ENCODE measurements around the gene RNPEPL1. TPM values are rescaled to one million over a fixed set of nuclear protein-coding genes. Genes with fewer than 3 reads are reported as not detected.

Gene RNPEPL1
- total and polyA plus RNA-seq, 12 donors: 5.1 to 259 (median 59.5) TPM

- intact Hi-C loops (cut with DNase I): no loop called here
- 7 to 45% (median 19%) methylated on average over 8 to 53 of the region's 53 CpGs for WGBS, 4 donors
- Histone ChIP-seq H3K4me3 (peak overlapping the region in 2 of 4 donors; percentile 10 to 76), H3K27me3 (no peaks in the 10 kb centered on the region), H3K9me3 (replicated peaks in 1 of 3) (no peaks in the 10 kb centered on the region), H3K27ac (peak overlapping the region; percentile 75 to 97 (median 86)), H3K4me1 (replicated peaks in 1 of 2) (peaks cover 38 to 58% of the 10 kb centered on the region in 2 donors), H3K36me3 (replicated peaks in 1 of 2) (no peaks in the 10 kb centered on the region)
- DNase-seq: peak; percentile 92 to 96 (median 95)
- TF ChIP-seq POLR2A (IDR thresholded peaks at IDR 0.05): peak in 1 of 2 donors; percentile 60
- TF ChIP-seq, protein P1, sequence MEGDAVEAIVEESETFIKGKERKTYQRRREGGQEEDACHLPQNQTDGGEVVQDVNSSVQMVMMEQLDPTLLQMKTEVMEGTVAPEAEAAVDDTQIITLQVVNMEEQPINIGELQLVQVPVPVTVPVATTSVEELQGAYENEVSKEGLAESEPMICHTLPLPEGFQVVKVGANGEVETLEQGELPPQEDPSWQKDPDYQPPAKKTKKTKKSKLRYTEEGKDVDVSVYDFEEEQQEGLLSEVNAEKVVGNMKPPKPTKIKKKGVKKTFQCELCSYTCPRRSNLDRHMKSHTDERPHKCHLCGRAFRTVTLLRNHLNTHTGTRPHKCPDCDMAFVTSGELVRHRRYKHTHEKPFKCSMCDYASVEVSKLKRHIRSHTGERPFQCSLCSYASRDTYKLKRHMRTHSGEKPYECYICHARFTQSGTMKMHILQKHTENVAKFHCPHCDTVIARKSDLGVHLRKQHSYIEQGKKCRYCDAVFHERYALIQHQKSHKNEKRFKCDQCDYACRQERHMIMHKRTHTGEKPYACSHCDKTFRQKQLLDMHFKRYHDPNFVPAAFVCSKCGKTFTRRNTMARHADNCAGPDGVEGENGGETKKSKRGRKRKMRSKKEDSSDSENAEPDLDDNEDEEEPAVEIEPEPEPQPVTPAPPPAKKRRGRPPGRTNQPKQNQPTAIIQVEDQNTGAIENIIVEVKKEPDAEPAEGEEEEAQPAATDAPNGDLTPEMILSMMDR (IDR thresholded peaks at IDR 0.05): peak; percentile 44 to 93 (median 68)
Observed at GRCh38 chr2:240566203-240567136, 1.8 kb upstream of the RNPEPL1 start.

- Histone ChIP-seq H3K27ac (peak overlapping the region in 4 of 5 donors; percentile 74 to 97 (median 88)), H3K9me3 (replicated peaks in 1 of 3) (no peaks in the 10 kb centered on the region), H3K27me3 (no peaks in the 10 kb centered on the region), H3K4me1 (replicated peaks in 1 of 2) (peaks cover 33 to 49% of the 10 kb centered on the region in 2 donors), H3K4me3 (peak overlapping the region in 2 of 4 donors; percentile 55 to 76), H3K36me3 (replicated peaks in 1 of 2) (no peaks in the 10 kb centered on the region)
- intact Hi-C loops (cut with DNase I): no loop called here
- DNase-seq: peak; percentile 12 to 63 (median 25)
- no peak for TF ChIP-seq POLR2A (IDR thresholded peaks at IDR 0.05)
- TF ChIP-seq, protein P1 (IDR thresholded peaks at IDR 0.05): no peak
- 44 to 52% (median 48%) methylated on average over 15 to 26 of the region's 26 CpGs for WGBS, 4 donors
Observed at GRCh38 chr2:240567137-240567871, 980 bp upstream of the RNPEPL1 start.

DNA sequence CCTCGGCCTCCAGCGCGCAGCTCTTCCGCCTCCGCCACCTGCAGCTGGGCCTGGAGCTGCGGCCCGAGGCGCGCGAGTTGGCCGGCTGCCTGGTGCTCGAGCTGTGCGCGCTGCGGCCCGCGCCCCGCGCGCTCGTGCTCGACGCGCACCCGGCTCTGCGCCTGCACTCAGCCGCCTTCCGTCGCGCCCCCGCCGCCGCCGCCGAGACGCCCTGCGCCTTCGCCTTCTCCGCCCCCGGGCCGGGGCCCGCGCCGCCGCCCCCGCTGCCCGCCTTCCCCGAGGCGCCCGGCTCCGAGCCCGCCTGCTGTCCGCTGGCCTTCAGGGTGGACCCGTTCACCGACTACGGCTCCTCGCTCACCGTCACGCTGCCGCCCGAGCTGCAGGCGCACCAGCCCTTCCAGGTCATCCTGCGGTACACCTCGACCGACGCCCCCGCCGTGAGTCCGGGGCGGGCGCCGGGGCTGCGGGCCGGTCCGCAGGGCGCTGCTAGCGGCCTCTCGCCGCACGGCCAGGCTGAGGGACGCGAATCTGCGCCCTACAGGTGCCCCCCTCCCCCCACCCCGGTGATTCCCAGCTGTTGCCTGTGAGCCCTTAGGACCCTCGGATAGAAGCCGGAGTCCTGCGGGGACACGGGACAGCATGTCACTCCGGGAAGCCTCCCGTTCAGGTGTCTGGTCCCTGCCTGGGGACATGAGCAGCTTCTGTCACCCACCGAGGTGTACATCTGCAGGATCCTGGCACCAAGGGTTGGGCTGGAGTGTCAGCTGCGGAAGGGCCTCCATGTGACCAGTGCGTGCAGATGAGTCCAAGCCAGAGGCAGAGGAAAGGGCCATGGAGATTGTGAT is 616 bp downstream of the RNPEPL1 start:
- peak; percentile 57 to 80 (median 67) for DNase-seq
- Histone ChIP-seq H3K27me3 (no peaks in the 10 kb centered on the region), H3K4me1 (replicated peaks in 1 of 2) (peaks cover 33 to 48% of the 10 kb centered on the region in 2 donors), H3K4me3 (peak overlapping the region in 3 of 4 donors; percentile 30 to 80 (median 63)), H3K36me3 (replicated peaks in 1 of 2) (no peaks in the 10 kb centered on the region), H3K9me3 (replicated peaks in 1 of 3) (no peaks in the 10 kb centered on the region), H3K27ac (peak overlapping the region in 4 of 5 donors; percentile 25 to 97 (median 75))
- intact Hi-C loops (cut with DNase I): no loop called here
- 0 to 2% (median 1%) methylated on average over 1 to 93 of the region's 93 CpGs for WGBS, 4 donors
- TF ChIP-seq POLR2A (IDR thresholded peaks at IDR 0.05): peak; percentile 31 to 37
- TF ChIP-seq, protein P1 (IDR thresholded peaks at IDR 0.05): peak in 1 of 6 experiments; percentile 19

All from adrenal gland (tissue), 12 donors.